Hematopoietic multipotent progenitor cell treated with erythropoietin and hydrocortisone succinate and interleukin-3 and kit ligand, for 17 days (in vitro differentiated cells): ENCODE data around the gene SEMA4B.
"Not testable (repeated sequence)": the region's sequence is repeated elsewhere in the genome, so short reads cannot be mapped to it uniquely, and the experiment has no call there.

Experiments used
- DNase-seq: peaks from one replicate; pipeline ENCODE4 v3.0.0-alpha.2; 2015; ENCODE audit warnings: low spot score

The SEMA4B gene, protein sequence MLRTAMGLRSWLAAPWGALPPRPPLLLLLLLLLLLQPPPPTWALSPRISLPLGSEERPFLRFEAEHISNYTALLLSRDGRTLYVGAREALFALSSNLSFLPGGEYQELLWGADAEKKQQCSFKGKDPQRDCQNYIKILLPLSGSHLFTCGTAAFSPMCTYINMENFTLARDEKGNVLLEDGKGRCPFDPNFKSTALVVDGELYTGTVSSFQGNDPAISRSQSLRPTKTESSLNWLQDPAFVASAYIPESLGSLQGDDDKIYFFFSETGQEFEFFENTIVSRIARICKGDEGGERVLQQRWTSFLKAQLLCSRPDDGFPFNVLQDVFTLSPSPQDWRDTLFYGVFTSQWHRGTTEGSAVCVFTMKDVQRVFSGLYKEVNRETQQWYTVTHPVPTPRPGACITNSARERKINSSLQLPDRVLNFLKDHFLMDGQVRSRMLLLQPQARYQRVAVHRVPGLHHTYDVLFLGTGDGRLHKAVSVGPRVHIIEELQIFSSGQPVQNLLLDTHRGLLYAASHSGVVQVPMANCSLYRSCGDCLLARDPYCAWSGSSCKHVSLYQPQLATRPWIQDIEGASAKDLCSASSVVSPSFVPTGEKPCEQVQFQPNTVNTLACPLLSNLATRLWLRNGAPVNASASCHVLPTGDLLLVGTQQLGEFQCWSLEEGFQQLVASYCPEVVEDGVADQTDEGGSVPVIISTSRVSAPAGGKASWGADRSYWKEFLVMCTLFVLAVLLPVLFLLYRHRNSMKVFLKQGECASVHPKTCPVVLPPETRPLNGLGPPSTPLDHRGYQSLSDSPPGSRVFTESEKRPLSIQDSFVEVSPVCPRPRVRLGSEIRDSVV

DNA sequence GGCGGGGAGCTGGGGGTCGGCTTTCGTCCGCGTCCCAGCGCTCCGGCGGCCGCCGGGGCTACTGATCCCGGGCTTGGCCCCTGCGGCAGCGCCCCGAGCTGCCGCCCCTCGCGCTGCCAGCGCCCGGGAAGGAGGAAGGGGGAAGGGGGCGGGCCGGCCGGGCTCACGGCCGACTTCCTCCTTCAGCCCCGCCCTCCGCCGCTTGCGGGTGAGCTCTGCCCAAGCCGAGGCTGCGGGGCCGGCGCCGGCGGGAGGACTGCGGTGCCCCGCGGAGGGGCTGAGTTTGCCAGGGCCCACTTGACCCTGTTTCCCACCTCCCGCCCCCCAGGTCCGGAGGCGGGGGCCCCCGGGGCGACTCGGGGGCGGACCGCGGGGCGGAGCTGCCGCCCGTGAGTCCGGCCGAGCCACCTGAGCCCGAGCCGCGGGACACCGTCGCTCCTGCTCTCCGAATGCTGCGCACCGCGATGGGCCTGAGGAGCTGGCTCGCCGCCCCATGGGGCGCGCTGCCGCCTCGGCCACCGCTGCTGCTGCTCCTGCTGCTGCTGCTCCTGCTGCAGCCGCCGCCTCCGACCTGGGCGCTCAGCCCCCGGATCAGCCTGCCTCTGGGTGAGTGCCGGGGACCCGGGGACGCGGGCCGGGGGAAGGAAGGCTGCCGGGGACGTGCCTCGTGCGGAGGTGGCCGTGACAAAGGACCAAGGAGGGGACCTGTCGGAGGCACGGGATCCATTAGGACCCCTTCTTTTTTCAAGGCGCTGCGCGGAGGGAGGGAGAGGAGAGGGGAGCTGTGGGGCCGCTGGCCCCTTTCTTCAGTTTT, at the start of gene SEMA4B:
SEMA4B (plus strand) TSS at position 201 of the 814 bp plus-strand sequence; CDS start at position 450, 249 bp downstream.
- peak; percentile 60 for DNase-seq

DNA sequence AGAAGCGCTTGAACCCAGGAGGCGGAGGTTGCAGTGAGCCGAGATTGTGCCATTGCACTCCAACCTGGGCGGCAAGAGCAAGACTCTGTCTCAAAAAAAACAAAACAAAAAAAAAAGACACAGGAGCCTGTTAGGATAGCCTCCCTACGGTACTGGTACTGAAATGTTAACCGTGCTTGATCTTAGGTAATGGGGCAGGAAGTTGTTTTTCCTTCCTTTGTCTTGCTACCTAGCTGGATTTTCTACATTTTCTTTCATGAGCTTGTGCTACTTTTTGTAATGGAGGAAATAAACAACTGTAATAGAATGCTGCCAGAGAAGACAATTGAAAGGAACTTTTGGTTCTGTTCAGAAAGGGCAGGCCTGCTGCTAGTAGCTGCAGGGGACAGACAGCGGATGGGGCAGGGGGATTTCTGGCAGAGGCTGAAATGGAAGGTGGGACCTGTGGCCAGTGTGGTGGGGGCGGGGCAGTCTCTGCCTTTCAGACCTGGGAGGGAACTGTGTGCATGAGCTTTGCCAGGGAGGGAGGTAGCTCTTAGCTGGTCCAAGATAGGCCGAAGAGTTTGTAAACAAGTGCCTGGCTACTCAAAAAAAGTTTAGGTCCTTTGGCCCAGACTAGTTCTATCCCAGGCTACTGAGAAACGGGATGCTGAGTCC, 49.0 kb upstream of the SEMA4B start:
- peak; percentile 67 for DNase-seq

DNA sequence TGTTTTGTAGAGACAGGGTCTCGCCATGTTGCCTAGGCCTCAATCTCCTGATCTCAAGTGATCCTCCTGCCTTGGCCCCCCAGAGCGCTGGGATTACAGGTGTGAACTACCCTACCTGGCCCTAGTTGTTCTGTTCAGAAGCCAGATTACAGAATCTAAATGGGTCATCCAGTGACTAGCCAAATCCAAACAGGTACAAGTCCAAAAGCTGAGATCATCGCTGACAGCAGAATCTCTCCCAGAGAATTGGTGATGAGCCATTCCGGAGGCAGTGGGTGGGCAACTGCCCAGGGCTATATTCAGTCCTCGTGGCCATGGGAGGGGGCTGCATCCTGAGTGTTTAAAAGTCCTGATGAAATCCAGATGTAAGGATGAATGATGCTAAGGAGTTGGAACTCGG, 47.5 kb upstream of the SEMA4B start:
- no peak for DNase-seq

DNA sequence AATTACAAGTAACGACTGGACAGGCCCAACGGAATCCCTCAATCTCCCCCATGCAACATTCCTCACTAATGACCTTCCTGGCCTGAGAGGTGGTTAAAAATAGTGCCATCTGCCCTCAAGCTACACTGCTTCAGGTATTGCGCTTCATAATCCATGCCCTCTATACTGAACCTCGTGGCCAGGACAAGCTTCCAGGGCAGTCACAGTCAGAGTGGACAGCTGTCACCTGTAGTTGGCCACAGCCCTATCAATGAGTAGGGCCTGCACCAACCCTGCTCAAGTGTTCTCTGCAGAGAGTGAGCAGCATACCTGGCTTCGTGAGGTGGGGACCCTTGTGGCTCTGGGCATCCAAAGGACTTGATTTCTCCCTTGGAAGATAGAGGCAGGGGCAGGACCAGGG, 46.9 kb upstream of the SEMA4B start:
- no peak for DNase-seq

DNA sequence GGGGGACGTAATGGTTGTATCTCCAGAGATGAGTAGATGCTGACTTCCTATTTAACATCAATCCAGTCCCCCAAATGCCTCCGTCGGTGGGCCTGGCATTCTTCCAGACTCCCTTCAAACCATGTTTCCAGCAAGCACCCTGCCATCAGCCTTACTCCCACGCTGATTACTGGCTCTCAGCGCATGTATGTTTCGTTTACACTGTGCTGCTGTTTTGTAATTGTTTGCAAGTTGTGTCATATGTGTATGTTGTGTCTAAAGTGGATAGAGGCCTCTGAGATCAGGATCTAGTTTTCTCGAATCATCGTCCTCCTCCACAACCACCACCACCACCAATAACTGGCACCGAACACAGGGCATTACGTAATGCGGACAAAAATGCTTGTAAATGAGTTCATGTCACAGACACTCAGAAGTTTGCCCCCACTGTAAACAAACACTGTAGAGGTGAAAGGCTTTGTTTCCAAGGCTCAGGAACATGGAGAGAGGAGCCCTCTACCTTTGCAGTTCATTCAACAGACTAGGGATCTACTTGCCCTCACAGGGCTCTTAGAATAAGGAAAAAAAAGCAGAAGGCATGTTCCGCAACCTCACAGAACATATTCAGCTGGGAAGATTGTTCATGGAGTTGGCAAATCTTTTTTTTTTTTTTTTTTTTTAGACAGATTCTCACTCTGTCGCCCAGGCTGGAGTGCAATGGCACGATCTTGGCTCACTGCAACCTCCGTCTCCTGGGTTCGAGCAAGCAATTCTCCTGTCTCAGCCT, 46.1 kb upstream of the SEMA4B start:
- no peak for DNase-seq

DNA sequence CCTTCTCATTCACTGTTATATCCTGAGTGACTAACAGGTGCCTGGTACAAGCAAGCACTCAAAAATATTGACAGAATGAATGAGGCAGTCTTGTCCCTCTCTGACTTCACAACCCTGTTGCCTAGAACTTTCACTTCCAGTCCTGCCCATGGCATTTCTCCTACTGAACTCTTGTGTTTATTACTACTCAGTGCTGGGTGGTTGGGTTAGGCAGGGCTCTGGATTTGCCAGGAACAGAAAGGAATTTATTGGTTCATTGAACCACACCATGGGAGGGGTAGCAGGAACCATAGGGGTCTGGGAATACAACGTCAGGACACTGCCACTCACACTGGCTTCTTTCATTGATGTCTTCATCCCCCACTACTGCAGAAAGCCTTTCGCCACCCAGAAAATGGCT, 41.9 kb upstream of the SEMA4B start:
- no peak for DNase-seq

DNA sequence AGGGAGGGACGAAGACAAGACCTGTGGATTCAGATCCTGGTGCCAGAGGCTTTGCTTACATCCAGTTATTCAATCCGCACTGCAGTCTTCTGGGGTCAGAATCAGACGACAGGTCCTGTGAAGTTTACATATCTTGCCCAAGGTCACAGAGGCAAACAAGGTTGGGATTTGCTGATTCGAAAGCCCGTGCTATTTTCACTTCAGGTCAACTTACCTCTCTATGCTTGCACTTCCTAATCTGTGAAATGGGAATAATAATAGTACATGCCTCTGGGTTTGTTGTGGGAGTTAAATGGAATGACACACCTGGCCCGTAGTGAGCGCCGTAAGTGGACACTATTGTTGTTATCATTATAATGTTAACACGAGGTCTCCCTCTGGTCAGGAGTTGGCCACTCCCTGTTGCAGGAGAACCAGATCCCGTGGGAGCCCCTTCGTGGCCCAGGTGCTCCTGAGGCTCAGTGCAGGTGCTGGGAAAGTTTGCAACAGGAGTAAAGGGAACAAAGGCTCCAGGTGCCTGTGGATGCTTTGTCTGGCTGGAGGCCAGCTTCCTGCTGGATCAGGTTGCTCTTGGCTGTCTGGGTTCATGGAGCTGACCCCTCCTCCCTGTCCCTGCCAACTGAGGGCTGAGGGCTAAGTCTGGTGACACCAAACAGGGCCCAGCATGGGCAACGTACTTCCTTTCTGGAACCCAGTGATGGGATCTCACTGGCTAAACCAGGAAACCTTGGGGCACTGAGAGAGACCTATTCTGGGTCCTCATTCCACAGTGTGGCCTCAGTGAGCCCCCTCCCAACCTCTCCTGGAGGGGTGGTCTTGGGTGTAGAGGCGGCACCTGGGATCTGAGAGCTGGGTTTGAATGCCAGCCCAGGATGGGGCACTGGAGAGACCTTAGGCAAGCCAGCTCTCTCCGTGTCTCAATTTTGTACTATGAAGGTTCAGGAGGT, 40.1 kb upstream of the SEMA4B start:
- no peak for DNase-seq

DNA sequence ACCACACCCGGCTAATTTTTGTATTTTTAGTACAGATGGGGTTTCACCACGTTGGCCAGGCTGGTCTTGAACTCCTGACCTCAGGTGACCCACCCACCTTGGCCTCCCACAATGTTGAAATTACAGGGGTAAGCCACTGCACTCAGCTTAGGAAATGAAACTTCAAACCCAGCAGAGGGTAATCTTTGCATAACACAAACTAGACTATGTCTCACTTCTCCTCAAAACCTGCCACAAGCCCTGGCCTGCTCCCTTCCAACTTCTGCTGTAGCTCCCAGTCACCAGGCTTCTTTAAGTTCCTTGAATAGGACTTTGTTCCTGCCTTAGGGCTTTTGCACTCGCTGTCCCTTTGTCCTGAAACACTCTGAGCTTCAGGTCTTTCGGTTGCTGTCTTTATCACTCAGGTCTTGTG, 39.2 kb upstream of the SEMA4B start:
- DNase-seq = no peak

DNA sequence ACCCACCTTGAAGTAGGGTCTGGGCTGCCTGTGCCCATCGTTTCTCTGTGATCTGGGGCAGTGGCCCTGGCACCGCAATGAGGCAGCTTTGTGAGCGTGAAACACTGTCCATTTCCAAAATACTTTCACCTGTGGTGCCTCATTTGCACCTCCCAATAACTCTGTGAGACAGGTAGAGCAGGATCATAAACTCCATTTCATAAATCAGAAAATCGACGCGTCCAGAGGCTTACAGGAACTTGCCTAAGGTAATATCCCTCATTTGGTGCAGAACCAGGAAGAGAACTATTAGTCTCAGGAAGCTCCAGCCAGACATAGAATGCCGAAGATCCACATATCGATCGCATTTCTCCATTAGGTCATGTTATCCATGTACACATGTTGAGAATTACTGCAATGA, 38.2 kb upstream of the SEMA4B start:
- DNase-seq = no peak

DNA sequence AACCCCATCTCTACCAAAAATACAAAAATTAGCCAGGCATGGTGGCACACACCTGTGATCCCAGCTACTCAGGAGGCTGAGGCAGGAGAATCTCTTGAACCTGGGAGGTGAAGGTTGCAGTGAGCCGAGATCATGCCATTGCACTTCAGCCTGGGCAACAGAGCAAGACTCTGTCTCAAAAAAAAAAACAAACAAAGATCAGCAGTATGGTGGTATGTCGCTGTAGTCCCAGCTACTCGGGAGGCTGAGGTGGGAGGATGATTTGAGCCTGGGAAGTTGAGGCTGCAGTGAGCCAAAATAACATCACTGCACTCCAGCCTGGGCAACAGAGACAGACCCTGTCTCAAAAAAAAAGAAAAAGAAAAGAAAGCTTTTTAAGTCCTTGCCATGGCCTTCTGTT, 36.9 kb upstream of the SEMA4B start:
- not testable (repeated sequence) for DNase-seq

DNA sequence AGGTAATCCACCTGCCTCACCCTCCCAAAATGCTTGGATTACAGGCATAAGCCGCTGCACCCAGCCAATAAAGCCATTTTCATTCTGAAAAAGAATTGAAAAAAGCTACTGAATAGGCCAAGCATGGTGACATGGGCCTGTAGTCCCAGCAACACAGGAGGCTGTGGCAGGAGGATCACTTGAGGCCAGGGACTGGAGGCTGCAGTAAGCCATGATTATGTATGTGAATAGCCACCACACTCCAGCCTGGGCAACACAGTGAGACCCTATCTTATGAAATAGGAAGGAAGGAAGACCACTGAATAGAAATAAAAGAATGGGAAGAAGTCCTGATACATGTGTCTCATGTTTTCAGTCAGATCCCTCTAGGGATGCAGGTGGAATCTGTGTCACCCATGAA, 36.0 kb upstream of the SEMA4B start:
- DNase-seq = no peak

DNA sequence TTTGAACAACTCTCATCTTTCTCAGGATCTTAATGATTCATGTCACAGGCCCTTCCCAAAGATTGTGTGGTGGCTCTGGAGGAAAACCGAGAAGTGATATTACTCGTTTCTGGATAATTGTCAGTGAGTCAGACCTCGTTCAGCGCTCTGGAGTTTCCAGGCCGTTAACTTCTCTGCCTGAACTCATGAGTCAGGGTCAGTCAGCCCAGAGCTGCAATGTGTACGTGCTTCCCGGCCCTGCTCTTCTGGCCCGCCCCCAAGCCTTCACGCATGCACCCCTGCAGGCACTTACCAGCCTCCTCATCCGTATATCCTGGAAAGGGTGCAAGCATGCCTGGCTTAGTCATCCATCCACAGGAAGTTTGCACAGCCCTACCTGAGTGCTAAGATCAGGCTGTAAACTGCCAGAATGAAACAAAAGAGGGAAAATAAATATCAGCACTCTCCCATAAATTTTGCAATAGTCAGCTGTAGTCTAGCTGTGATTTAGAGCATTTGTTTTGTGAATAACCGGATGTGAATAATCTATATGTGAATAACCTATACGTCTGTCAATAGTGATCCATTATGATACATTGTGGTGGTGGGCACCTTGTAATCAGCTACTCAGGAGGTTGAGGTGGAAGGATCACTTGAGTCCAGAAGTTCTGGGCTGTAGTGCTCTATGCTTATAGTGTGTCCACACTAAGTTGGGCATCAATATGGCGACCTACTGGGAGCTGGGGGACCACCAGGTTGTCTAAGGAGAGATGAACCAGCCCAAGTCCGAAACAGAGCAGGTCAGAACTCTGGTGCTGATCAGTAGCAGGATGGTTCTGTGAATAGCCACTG, 35.3 kb upstream of the SEMA4B start:
- no peak for DNase-seq

DNA sequence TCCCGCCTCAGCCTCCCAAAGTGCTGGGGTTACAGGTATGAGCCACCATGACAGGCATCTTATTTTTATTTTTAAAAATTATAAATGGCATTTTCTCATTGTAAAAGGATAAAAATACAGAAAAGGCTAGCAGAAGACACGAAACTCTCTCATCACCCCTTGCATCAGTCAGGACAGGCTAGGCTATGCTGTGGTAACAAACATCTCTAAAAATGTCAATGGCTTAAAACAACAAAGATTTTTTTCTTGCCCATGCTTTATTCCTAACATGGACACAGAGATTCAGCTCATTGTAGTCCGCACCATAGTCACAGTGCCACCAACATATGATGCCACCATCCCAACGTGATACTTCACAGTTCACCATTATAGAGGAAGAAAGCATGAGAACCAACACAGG, 34.0 kb upstream of the SEMA4B start:
- DNase-seq = no peak

DNA sequence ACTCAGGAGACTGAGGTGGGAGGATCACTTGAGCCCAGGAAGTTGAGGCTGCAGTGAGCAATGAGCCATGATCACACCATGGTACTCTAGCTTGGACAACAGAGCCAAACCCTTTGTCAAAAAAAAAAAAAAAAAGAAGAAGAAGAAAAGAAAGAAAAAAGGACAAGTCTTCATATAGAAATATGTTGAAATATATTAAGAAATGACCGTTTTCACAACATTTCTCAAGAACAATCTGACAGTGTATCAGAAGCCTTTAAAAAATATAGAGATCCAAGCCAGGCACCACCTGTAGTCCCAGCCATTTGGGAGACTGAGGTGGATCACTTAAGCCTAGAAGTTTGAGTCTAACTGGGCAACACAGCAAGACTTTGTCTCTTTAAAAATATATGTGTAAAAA, 29.5 kb upstream of the SEMA4B start:
- DNase-seq = no peak

DNA sequence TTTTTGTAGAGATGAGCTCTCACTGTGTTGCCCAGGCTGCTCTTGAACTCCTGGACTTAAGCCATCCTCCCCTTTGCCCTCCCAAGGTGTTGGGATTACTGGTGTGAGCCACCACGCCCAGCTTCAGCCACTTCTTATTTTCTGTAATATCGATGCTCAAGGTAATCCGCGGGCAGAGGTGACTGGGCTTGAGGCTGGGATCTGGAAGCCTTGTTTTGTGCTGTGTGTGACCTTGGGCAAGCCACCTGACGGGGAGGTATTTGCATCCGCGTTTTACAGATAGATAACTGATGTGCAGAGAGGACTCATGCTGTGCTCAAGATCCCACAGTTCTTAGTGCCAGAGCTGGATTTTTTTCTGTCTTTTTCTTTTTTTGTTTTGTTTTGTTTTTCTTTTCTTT, 27.8 kb upstream of the SEMA4B start:
- DNase-seq = no peak

DNA sequence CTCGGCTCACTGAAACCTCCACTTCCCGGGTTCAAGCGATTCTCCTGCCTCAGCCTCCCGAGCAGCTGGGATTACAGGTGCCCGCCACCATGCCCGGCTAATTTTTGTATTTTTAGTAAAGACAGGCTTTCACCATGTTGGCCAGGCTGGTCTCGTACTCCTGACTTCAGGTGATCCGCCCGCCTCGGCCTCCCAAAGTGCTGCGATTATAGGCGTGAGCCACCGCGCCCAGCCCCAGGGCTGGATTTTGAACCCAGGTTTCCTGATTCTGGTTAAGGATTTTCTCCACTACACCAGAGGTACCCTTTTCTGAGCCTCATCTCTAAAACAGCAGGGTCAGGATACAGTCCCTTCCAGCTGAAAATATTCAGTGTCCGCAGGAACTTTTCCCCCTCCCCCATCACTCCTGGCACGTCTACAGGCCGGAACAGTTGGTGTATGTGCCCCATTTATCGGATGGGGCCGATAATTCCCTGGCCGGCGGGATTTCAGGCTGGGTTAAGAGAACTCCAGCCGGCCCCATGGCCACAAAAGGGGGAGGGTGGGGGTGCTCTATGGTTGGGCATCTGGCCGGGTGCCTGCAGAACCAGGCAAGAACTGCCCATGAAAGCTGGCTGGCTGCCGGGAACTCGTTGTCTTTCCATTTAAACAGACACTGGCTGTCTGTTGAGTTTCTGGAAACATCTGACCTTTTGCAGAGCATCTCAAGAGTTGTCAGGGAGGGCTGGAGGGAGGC, 26.8 kb upstream of the SEMA4B start:
- no peak for DNase-seq

DNA sequence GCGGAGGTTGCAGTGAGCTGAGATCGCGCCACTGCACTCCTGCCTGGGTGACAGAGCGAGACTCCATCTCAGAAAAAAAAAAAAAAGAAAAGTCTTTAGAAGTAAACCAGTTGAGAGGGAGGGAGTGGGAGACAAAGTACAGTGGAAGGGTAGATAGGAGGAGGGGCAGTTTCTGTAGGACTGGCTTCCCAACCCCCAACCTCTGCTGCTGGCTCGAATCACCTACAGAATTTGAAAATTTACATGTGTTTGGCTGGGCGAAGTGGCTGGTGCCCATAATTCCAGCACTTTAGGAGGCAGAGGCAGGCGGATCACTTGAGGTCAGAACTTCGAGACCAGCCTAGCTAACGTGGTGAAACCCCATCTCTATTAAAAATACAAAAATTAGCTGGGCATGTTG, 24.1 kb upstream of the SEMA4B start:
- DNase-seq = no peak
